Neural progenitor cell (in vitro differentiated cells): ENCODE data around the gene C1orf210. TPM values are rescaled to one million over a fixed set of nuclear protein-coding genes. Genes with fewer than 3 reads are reported as not detected.

Experiments used
- DNase-seq: peaks from one replicate; pipeline ENCODE4 v3.0.0-alpha.2; 2016; ENCODE audit warnings: low spot score
- H2AFZ ChIP-seq: fragments of 200-600 bp; sonication (generic); replicated peaks from 2 replicates; pipeline ENCODE4 v1.6.1; 2016; ENCODE audit warnings: antibody characterized with exemption
- H3F3A ChIP-seq: fragments of 200-600 bp; sonication (generic); 2 replicates; pipeline ENCODE4 v1.6.1; 2016; ENCODE audit warnings: antibody characterized with exemption, low read depth
- H3K27ac ChIP-seq: fragments of 200-600 bp; sonication (generic); 2 replicates; pipeline ENCODE4 v1.5.1; 2016; ENCODE audit warnings: mild to moderate bottlenecking
- H3K27me3 ChIP-seq: fragments of 200-600 bp; sonication (generic); 2 replicates; pipeline ENCODE4 v1.6.1; 2016; ENCODE audit warnings: mild to moderate bottlenecking, moderate library complexity
- H3K36me3 ChIP-seq: fragments of 200-600 bp; sonication (generic); 2 replicates; pipeline ENCODE4 v1.5.1; 2016
- H3K4me1 ChIP-seq: fragments of 200-600 bp; sonication (generic); 2 replicates; pipeline ENCODE4 v1.6.1; 2016; ENCODE audit warnings: mixed run types
- H3K4me2 ChIP-seq: fragments of 200-600 bp; sonication (generic); 2 replicates; pipeline ENCODE4 v1.6.1; 2016
- H3K4me3 ChIP-seq: fragments of 200-600 bp; sonication (generic); 2 replicates; pipeline ENCODE4 v1.5.1; 2016
- H3K79me2 ChIP-seq: fragments of 200-600 bp; sonication (generic); 2 replicates; pipeline ENCODE4 v1.6.1; 2016; ENCODE audit warnings: low read depth
- H3K9ac ChIP-seq: fragments of 200-600 bp; sonication (generic); 2 replicates; pipeline ENCODE4 v1.6.1; 2016
- H3K9me3 ChIP-seq: fragments of 200-600 bp; sonication (generic); 2 replicates; pipeline ENCODE4 v1.5.1; 2016; ENCODE audit warnings: low read depth
- H4K20me1 ChIP-seq: fragments of 200-600 bp; sonication (generic); 2 replicates; pipeline ENCODE4 v1.6.1; 2016; ENCODE audit warnings: low read depth
- H3K27ac Mint-ChIP-seq: 3 replicates; pipeline ENCODE4 v1.8.0; 2021; ENCODE audit warnings: mixed read lengths
- H3K27me3 Mint-ChIP-seq: 2 replicates; pipeline ENCODE4 v1.8.0; 2022; ENCODE audit warnings: low read depth, mild to moderate bottlenecking, inconsistent platforms, moderate library complexity, mixed read lengths; ENCODE audit not compliant: insufficient read depth
- H3K36me3 Mint-ChIP-seq: 3 replicates; pipeline ENCODE4 v1.8.0; 2021; ENCODE audit warnings: mixed read lengths
- H3K4me1 Mint-ChIP-seq: 3 replicates; pipeline ENCODE4 v1.8.0; 2021; ENCODE audit warnings: mixed read lengths
- H3K4me3 Mint-ChIP-seq: 3 replicates; pipeline ENCODE4 v1.8.0; 2021; ENCODE audit warnings: mild to moderate bottlenecking, moderate library complexity, mixed read lengths
- H3K9me3 Mint-ChIP-seq: 3 replicates; pipeline ENCODE4 v1.8.0; 2020; ENCODE audit warnings: mixed read lengths
- EZH2 ChIP-seq: fragments of 200-600 bp; sonication (generic); IDR thresholded peaks from 2 replicates; pipeline ENCODE4 v1.6.1; 2017; ENCODE audit warnings: antibody characterized with exemption, mild to moderate bottlenecking, moderate library complexity
- EZH2phosphoT487 ChIP-seq: fragments of 200-600 bp; sonication (generic); IDR thresholded peaks from 2 replicates; pipeline ENCODE4 v1.6.1; 2017; ENCODE audit warnings: antibody characterized with exemption
- total RNA-seq: library from RNA; depleted of rRNA; stranded (reverse); fragments of >200 nt; gene quantifications from 2 replicates; pipeline ENCODE4 v1.2.3, GENCODE V29; 2015; ENCODE audit warnings: low replicate concordance
- TF ChIP-seq, protein P1 (sequence below): fragments of 200-600 bp; sonication (generic); IDR thresholded peaks from 2 replicates; pipeline ENCODE4 v1.5.1; 2017; ENCODE audit warnings: antibody characterized with exemption, mild to moderate bottlenecking

C1orf210 gene
- total RNA-seq, 1 donor from 2014 or later: not detected

DNA sequence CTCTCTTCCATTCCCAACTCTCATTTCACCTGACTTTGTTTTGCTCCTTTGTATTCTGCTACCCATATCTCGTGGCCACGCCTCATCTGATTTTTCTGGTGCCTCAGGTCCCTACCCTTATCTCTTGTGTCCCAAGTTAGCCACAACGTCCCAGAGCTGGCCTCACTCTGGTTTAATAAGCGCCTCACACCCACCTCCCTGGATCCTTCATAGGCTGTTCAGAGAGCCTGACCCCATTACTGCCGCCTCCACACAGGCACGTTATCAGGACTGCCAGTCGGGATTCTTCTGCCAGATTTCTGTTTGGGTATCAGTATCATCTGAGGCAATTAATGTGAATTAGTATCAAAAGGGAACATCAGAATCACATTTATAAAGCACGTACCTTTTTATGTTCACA, 50.3 kb downstream of the C1orf210 start:
- Histone ChIP-seq H3F3A (peaks cover 10% of the 10 kb centered on the region), H3K27ac (no peak overlapping the region), H3K36me3 (no peaks in the 10 kb centered on the region), H3K79me2 (no peaks in the 10 kb centered on the region), H3K27me3 (no peaks in the 10 kb centered on the region), H3K9me3 (no peaks in the 10 kb centered on the region), H3K4me3 (no peak overlapping the region), H3K4me2 (no peak overlapping the region), H2AFZ (no peak overlapping the region), H3K4me1 (peaks cover 8% of the 10 kb centered on the region), H4K20me1 (no peaks in the 10 kb centered on the region), H3K9ac (no peak overlapping the region)
- DNase-seq: no peak
- Mint-ChIP-seq H3K9me3 (no peaks in the 10 kb centered on the region), H3K4me1 (peaks cover 5% of the 10 kb centered on the region), H3K36me3 (no peaks in the 10 kb centered on the region), H3K4me3 (no peak overlapping the region), H3K27ac (no peak overlapping the region), H3K27me3 (peaks cover 10% of the 10 kb centered on the region)
- TF ChIP-seq EZH2 (no peak), EZH2phosphoT487 (no peak)
- TF ChIP-seq, protein P1, sequence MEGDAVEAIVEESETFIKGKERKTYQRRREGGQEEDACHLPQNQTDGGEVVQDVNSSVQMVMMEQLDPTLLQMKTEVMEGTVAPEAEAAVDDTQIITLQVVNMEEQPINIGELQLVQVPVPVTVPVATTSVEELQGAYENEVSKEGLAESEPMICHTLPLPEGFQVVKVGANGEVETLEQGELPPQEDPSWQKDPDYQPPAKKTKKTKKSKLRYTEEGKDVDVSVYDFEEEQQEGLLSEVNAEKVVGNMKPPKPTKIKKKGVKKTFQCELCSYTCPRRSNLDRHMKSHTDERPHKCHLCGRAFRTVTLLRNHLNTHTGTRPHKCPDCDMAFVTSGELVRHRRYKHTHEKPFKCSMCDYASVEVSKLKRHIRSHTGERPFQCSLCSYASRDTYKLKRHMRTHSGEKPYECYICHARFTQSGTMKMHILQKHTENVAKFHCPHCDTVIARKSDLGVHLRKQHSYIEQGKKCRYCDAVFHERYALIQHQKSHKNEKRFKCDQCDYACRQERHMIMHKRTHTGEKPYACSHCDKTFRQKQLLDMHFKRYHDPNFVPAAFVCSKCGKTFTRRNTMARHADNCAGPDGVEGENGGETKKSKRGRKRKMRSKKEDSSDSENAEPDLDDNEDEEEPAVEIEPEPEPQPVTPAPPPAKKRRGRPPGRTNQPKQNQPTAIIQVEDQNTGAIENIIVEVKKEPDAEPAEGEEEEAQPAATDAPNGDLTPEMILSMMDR: no peak

GRCh38 chr1:43234267-43234666, 51.1 kb downstream of the C1orf210 start:
- Mint-ChIP-seq H3K27ac (no peak overlapping the region), H3K9me3 (no peaks in the 10 kb centered on the region), H3K4me3 (no peak overlapping the region), H3K27me3 (peaks cover 10% of the 10 kb centered on the region), H3K36me3 (no peaks in the 10 kb centered on the region), H3K4me1 (peaks cover 5% of the 10 kb centered on the region)
- Histone ChIP-seq H2AFZ (no peak overlapping the region), H3K79me2 (no peaks in the 10 kb centered on the region), H3K4me1 (peaks cover 11% of the 10 kb centered on the region), H3K4me3 (no peak overlapping the region), H3K9me3 (no peaks in the 10 kb centered on the region), H3K27me3 (no peaks in the 10 kb centered on the region), H3K27ac (no peak overlapping the region), H3K9ac (no peak overlapping the region), H3F3A (peaks cover 10% of the 10 kb centered on the region), H4K20me1 (no peaks in the 10 kb centered on the region), H3K4me2 (no peak overlapping the region), H3K36me3 (no peaks in the 10 kb centered on the region)
- no peak for DNase-seq
- TF ChIP-seq, protein P1: no peak
- TF ChIP-seq EZH2phosphoT487 (no peak), EZH2 (no peak)

DNA sequence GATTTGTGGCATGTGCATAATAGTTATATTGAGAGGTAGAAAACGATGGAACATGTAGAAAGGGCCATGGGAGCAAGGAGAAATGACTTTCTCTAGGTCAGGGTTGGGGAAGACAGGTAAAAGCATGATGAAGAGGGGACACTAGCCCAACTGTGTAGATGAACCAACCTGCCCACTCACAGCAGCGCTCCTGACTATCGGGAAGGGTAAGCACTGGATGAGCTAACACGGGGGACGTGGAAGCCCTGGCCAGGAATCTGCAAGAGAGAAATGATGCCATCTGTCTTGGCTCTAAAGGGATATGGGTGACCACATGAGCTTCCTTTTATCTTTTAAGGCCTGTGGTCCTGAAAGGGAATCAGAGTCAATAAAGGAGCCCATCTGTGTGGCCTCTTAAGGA, 51.8 kb downstream of the C1orf210 start:
- Mint-ChIP-seq H3K36me3 (no peaks in the 10 kb centered on the region), H3K9me3 (no peaks in the 10 kb centered on the region), H3K27ac (no peak overlapping the region), H3K4me3 (no peak overlapping the region), H3K27me3 (peaks cover 10% of the 10 kb centered on the region), H3K4me1 (peaks cover 5% of the 10 kb centered on the region)
- H3F3A ChIP-seq: peaks cover 10% of the 10 kb centered on the region
- H3K9ac ChIP-seq: no peak overlapping the region
- H3K4me2 ChIP-seq: no peak overlapping the region
- no peaks in the 10 kb centered on the region for H3K27me3 ChIP-seq
- no peaks in the 10 kb centered on the region for H3K9me3 ChIP-seq
- TF ChIP-seq, protein P1: no peak
- TF ChIP-seq EZH2 (no peak), EZH2phosphoT487 (no peak)
- no peak for DNase-seq
- H2AFZ ChIP-seq: no peak overlapping the region
- no peak overlapping the region for H3K27ac ChIP-seq
- H4K20me1 ChIP-seq: no peaks in the 10 kb centered on the region
- no peak overlapping the region for H3K4me3 ChIP-seq
- H3K4me1 ChIP-seq: peaks cover 11% of the 10 kb centered on the region
- no peaks in the 10 kb centered on the region for H3K36me3 ChIP-seq
- no peaks in the 10 kb centered on the region for H3K79me2 ChIP-seq
